Vagina (tissue), 2 donors: ENCODE data around the gene TBXT. TPM values are rescaled to one million over a fixed set of nuclear protein-coding genes. Genes with fewer than 3 reads are reported as not detected.
"Not testable (repeated sequence)": the region's sequence is repeated elsewhere in the genome, so short reads cannot be mapped to it uniquely, and the experiment has no call there.

Experiments used
- DNase-seq, 2 donors: peaks; one replicate each; pipeline ENCODE4 v3.0.0-alpha.2; 2017; ENCODE audit errors: extremely low spot score in 2 of 2
- H3K27ac ChIP-seq: fragments of 200-600 bp; sonication (generic); one replicate; pipeline ENCODE4 v1.5.1; 2019
- H3K27me3 ChIP-seq: fragments of 200-600 bp; sonication (generic); one replicate; pipeline ENCODE4 v1.5.1; 2019
- H3K36me3 ChIP-seq, 2 donors: fragments of 200-600 bp; sonication (generic); one replicate each; pipeline ENCODE4 v1.5.1; 2017 to 2019
- H3K4me1 ChIP-seq: fragments of 200-600 bp; sonication (generic); one replicate; pipeline ENCODE4 v1.5.1; 2019
- H3K4me3 ChIP-seq, 2 donors: fragments of 200-600 bp; sonication (generic); 1 replicate in 1 of 2; 2 replicates in 1 of 2; pipeline ENCODE4 v1.5.1; 2016 to 2019
- H3K9me3 ChIP-seq: fragments of 200-600 bp; sonication (generic); one replicate; pipeline ENCODE4 v1.5.1; 2019
- POLR2A ChIP-seq, 2 donors: fragments of 450-650 bp; IDR thresholded peaks; one replicate each; pipeline ENCODE4 v1.6.1; 2017; ENCODE audit warnings: antibody characterized with exemption in 2 of 2, mild to moderate bottlenecking in 2 of 2, moderate library complexity in 2 of 2
- POLR2AphosphoS5 ChIP-seq, 2 donors: sonication (generic); formaldehyde crosslinking; IDR thresholded peaks; one replicate each; pipeline ENCODE4 v1.9.0; 2017; ENCODE audit warnings: antibody characterized with exemption in 2 of 2, mild to moderate bottlenecking in 2 of 2, low read depth in 1 of 2; ENCODE audit not compliant: insufficient read depth in 1 of 2
- intact Hi-C: fragments of 100-400 bp; cut with DNase I; formaldehyde crosslinking; loops from one replicate; pipeline ENCODE4 v1.15.1; 2023
- total RNA-seq: library from RNA; depleted of rRNA; stranded (reverse); fragments of >200 nt; gene quantifications from one replicate; pipeline ENCODE4 v1.2.3, GENCODE V29; 2016
- TF ChIP-seq, protein P1 (sequence below), 3 experiments: fragments of 450-650 bp in 2 of 3; fragments of 200-600 bp in 1 of 3; sonication (generic) in 1 of 3; IDR thresholded peaks; one replicate each; pipeline ENCODE4 v1.5.1; 2017 to 2019; ENCODE audit warnings: antibody characterized with exemption in 3 of 3, mild to moderate bottlenecking in 2 of 3, moderate library complexity in 2 of 3

Gene TBXT
- total RNA-seq, 1 donor from 2014 or later: not detected

DNA sequence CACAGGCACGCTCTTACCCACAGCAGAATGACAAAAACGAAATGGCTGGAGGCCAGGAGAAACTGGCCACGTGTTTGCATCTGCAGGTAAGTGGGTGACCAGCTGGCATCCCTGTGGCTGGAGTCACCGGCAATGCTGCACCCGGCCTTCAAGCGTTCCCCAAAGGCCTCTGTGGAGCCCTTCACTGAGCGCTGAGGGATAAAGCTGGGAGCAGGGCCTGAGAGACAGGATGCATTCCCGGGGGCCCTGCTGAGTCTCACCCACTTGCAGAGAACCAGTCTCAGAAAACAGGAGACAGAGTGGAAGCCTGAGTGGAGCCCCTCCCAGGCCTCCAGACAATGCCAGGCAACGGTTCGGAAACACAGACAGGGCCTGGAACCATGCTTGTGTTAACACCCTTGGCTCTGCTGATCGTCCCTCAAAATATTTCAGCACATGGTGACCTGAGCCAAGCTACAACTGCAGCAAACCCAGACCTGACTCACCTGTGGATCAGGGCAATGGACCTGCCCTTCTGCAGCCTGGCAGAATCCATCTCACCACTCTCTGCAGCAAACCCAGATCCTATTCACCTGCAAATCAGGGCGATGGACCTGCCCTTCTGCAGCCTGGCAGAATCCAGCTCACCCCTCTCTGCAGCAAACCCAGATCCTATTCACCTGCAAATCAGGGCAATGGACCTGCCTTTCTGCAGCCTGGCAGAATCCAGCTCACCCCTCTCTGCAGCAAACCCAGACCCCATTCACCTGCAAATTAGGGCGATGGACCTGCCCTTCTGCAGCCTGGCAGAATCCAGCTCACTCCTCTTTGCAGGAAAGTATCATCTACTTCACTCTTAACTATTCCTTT, 39.8 kb downstream of the TBXT start:
- no peak overlapping the region for H3K27ac ChIP-seq
- no peaks in the 10 kb centered on the region for H3K36me3 ChIP-seq
- no peaks in the 10 kb centered on the region for H3K9me3 ChIP-seq
- TF ChIP-seq POLR2AphosphoS5 (IDR thresholded peaks at IDR 0.05; ENCODE audit: insufficient read depth in 1 of 2, low read depth in 1 of 2) (no peak), POLR2A (IDR thresholded peaks at IDR 0.05) (no peak)
- TF ChIP-seq, protein P1, sequence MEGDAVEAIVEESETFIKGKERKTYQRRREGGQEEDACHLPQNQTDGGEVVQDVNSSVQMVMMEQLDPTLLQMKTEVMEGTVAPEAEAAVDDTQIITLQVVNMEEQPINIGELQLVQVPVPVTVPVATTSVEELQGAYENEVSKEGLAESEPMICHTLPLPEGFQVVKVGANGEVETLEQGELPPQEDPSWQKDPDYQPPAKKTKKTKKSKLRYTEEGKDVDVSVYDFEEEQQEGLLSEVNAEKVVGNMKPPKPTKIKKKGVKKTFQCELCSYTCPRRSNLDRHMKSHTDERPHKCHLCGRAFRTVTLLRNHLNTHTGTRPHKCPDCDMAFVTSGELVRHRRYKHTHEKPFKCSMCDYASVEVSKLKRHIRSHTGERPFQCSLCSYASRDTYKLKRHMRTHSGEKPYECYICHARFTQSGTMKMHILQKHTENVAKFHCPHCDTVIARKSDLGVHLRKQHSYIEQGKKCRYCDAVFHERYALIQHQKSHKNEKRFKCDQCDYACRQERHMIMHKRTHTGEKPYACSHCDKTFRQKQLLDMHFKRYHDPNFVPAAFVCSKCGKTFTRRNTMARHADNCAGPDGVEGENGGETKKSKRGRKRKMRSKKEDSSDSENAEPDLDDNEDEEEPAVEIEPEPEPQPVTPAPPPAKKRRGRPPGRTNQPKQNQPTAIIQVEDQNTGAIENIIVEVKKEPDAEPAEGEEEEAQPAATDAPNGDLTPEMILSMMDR (IDR thresholded peaks at IDR 0.05): no peak
- no peak for DNase-seq
- intact Hi-C loops: no loop called here
- no peaks in the 10 kb centered on the region for H3K27me3 ChIP-seq
- H3K4me1 ChIP-seq: no peaks in the 10 kb centered on the region
- H3K4me3 ChIP-seq: no peak overlapping the region

DNA sequence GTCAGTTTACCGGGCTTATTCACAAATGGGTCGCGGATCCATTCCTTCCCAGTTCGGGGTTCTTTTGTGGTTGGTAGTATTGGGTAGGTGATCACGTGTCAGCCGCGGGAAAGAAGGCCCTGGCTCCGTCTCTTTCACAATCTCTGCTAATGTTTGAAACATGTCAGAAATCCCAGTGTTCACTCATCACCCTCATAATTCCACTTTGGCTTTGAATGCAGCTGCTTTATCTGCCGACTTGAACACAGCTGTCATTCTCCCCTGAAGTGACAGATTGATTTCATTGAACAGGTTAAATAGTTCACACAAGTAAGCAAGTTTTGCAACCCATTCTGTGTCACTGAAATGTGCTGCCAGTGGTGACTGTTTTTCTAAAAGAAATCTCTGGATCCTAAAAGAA, 44.5 kb downstream of the TBXT start:
- intact Hi-C loops, H3K27ac ChIP-seq, H3K4me3 ChIP-seq, H3K27me3 ChIP-seq, H3K4me1 ChIP-seq, H3K9me3 ChIP-seq, H3K36me3 ChIP-seq, DNase-seq: not testable (repeated sequence)

DNA sequence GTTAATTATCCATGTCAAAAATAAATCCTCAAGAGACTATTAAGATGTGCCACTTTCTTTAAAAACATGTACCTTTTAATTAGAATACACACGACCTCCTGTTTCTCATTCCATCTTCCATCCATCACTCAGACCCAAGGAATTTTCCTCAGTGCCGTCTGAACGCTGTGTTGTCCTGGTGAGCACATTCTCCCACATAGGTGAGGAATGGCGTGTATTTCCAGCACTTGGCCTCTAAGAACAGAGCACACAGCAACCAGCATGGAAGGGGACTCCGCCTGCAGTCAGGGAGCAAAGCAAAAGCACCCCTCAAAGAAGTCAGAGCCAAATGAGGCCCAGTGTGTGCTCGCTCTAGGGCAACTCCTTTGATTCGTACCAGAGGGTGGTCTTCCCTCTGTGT, 45.9 kb downstream of the TBXT start:
- DNase-seq: no peak
- Histone ChIP-seq H3K27ac (no peak overlapping the region), H3K9me3 (no peaks in the 10 kb centered on the region), H3K4me1 (no peaks in the 10 kb centered on the region), H3K36me3 (no peaks in the 10 kb centered on the region), H3K27me3 (no peaks in the 10 kb centered on the region), H3K4me3 (no peak overlapping the region)
- intact Hi-C loops: no loop called here
- TF ChIP-seq POLR2A (IDR thresholded peaks at IDR 0.05) (no peak), POLR2AphosphoS5 (IDR thresholded peaks at IDR 0.05; ENCODE audit: insufficient read depth in 1 of 2, low read depth in 1 of 2) (no peak)
- TF ChIP-seq, protein P1 (IDR thresholded peaks at IDR 0.05): no peak

DNA sequence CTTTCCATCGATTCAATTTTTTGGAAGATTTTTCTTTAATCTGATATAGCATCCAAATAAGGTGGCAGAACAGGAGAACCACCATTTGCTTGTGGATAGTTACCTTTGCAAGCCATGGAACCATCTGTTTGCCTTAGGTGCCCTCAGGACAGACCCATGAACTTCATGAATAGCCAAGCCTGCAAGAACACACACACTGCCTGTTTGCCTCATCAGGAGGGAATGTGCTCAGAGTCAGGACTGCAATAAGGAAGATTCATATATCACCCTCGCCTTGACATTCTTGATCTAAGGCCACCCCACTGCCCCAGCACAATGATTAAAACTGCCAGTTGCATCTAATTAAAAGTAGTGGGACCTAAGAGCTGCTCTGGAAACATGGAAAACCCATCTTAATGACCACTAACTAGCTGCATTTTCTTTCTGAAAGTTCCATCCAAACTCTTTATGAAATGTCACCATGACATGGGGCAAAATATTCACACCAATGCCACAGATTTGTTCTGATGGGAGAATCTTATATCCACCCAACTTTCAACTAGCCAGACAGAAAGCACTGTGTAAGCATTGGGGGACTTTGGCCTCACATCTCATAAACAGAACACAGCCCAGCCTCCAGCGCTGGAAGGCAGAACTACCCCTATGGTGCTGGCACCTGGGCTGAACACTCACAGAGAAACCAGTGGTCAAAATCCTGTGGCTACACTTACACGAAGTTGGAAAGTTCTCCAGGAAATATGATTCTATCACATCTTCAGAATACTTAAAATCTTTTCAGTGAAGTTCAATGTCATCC, 48.3 kb downstream of the TBXT start:
- H3K4me1 ChIP-seq: no peaks in the 10 kb centered on the region
- no peak overlapping the region for H3K4me3 ChIP-seq
- no peak for DNase-seq
- TF ChIP-seq, protein P1 (IDR thresholded peaks at IDR 0.05): no peak
- TF ChIP-seq POLR2AphosphoS5 (IDR thresholded peaks at IDR 0.05; ENCODE audit: insufficient read depth in 1 of 2, low read depth in 1 of 2) (no peak), POLR2A (IDR thresholded peaks at IDR 0.05) (no peak)
- H3K27me3 ChIP-seq: no peaks in the 10 kb centered on the region
- H3K27ac ChIP-seq: no peak overlapping the region
- H3K36me3 ChIP-seq: no peaks in the 10 kb centered on the region
- H3K9me3 ChIP-seq: peaks cover 6% of the 10 kb centered on the region
- intact Hi-C loops: no loop called here

DNA sequence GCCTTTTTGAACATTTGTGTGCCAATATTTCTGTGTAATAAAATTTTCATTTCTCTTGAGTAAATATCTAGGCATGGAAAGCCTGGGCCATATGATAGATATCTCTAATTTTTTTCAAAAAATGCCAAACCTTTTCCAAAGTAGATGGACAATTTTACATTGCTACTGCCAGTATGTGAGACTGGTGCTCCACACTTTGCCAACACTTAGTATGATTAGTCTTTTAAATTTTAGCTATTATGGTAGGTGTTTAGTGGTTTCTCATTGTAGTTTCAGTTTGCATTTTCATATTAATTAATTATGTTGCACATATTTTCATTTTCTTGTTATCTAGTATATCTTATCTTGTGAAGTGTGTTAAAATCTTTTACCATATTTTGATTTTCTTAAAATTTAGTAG, 52.0 kb downstream of the TBXT start:
- Histone ChIP-seq H3K36me3 (no peaks in the 10 kb centered on the region), H3K9me3 (peaks cover 6% of the 10 kb centered on the region), H3K27me3 (no peaks in the 10 kb centered on the region), H3K27ac (no peak overlapping the region), H3K4me1 (no peaks in the 10 kb centered on the region), H3K4me3 (no peak overlapping the region)
- DNase-seq: no peak
- intact Hi-C loops: no loop called here
- TF ChIP-seq POLR2AphosphoS5 (IDR thresholded peaks at IDR 0.05; ENCODE audit: insufficient read depth in 1 of 2, low read depth in 1 of 2) (no peak), POLR2A (IDR thresholded peaks at IDR 0.05) (no peak)
- TF ChIP-seq, protein P1 (IDR thresholded peaks at IDR 0.05): no peak
